ENCODE data around the gene C19orf73. TPM values are rescaled to one million over a fixed set of nuclear protein-coding genes. Genes with fewer than 3 reads are reported as not detected.

C19orf73 gene
- total and polyA plus RNA-seq, 9 of the 15 experiments (the other 6 are each of a cell fraction or from before 2014, with no cell fraction given) = 0.08 to 7.4 (median 1.4) TPM

- no peak for TF ChIP-seq BRF2 (IDR thresholded peaks at IDR 0.05; ENCODE audit: borderline replicate concordance, insufficient read depth, insufficient read length)
- TF ChIP-seq, protein P1, sequence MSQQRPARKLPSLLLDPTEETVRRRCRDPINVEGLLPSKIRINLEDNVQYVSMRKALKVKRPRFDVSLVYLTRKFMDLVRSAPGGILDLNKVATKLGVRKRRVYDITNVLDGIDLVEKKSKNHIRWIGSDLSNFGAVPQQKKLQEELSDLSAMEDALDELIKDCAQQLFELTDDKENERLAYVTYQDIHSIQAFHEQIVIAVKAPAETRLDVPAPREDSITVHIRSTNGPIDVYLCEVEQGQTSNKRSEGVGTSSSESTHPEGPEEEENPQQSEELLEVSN (IDR thresholded peaks at IDR 0.05; ENCODE audit: borderline replicate concordance in 1 of 2, extremely low read depth in 1 of 2, insufficient read depth in 1 of 2, insufficient read length in 1 of 2, low read depth in 1 of 2, low read length in 1 of 2, poor library complexity in 1 of 2, severe bottlenecking in 1 of 2) = peak in 1 of 2 experiments; percentile 29
- peak; percentile 89 for TF ChIP-seq HCFC1 (IDR thresholded peaks at IDR 0.05; ENCODE audit: low read depth, low read length)
- TF ChIP-seq ARID3A (IDR thresholded peaks at IDR 0.05; ENCODE audit: borderline replicate concordance, low read depth, low read length) = no peak
- TF ChIP-seq GMEB1 (CRISPR knock-in tag; IDR thresholded peaks at IDR 0.05) = 0 out of 2 replicates have a peak, but pooled peaks have one; percentile 40
- TF ChIP-seq ZKSCAN1 (IDR thresholded peaks at IDR 0.05; ENCODE audit: low read depth, low read length) = no peak
- no peak for TF ChIP-seq NONO (IDR thresholded peaks at IDR 0.05; ENCODE audit: low read depth in 2 of 2, low read length in 1 of 2)
- 0 out of 2 replicates have a peak, but pooled peaks have one; percentile 42 for TF ChIP-seq MBD2 (IDR thresholded peaks at IDR 0.05; ENCODE audit: borderline replicate concordance, low read depth)
- TF ChIP-seq, protein P2, sequence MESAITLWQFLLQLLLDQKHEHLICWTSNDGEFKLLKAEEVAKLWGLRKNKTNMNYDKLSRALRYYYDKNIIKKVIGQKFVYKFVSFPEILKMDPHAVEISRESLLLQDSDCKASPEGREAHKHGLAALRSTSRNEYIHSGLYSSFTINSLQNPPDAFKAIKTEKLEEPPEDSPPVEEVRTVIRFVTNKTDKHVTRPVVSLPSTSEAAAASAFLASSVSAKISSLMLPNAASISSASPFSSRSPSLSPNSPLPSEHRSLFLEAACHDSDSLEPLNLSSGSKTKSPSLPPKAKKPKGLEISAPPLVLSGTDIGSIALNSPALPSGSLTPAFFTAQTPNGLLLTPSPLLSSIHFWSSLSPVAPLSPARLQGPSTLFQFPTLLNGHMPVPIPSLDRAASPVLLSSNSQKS (CRISPR knock-in tag; IDR thresholded peaks at IDR 0.05) = no peak
- peak; percentile 79 for TF ChIP-seq ZNF263 (CRISPR knock-in tag; IDR thresholded peaks at IDR 0.05; ENCODE audit: borderline replicate concordance)
- no peak for TF ChIP-seq CHD1 (IDR thresholded peaks at IDR 0.05; ENCODE audit: low read length)
- TF ChIP-seq, protein P3, sequence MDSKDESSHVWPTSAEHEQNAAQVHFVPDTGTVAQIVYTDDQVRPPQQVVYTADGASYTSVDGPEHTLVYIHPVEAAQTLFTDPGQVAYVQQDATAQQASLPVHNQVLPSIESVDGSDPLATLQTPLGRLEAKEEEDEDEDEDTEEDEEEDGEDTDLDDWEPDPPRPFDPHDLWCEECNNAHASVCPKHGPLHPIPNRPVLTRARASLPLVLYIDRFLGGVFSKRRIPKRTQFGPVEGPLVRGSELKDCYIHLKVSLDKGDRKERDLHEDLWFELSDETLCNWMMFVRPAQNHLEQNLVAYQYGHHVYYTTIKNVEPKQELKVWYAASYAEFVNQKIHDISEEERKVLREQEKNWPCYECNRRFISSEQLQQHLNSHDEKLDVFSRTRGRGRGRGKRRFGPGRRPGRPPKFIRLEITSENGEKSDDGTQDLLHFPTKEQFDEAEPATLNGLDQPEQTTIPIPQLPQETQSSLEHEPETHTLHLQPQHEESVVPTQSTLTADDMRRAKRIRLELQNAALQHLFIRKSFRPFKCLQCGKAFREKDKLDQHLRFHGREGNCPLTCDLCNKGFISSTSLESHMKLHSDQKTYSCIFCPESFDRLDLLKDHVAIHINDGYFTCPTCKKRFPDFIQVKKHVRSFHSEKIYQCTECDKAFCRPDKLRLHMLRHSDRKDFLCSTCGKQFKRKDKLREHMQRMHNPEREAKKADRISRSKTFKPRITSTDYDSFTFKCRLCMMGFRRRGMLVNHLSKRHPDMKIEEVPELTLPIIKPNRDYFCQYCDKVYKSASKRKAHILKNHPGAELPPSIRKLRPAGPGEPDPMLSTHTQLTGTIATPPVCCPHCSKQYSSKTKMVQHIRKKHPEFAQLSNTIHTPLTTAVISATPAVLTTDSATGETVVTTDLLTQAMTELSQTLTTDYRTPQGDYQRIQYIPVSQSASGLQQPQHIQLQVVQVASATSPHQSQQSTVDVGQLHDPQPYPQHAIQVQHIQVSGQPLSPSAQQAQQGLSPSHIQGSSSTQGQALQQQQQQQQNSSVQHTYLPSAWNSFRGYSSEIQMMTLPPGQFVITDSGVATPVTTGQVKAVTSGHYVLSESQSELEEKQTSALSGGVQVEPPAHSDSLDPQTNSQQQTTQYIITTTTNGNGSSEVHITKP (IDR thresholded peaks at IDR 0.05; ENCODE audit: partially characterized antibody) = peak; percentile 5
These were observed 4.1 kb downstream of the C19orf73 start (continued) for GRCh38 chr19:49114630-49115363.

All from K562 (cell line).